8988T (cell line): Measurements from ENCODE around the gene DIAPH3.

Experiments
- DNase-seq: peaks from one replicate; pipeline ENCODE4 v3.0.0; 2011

DIAPH3 gene

DNA sequence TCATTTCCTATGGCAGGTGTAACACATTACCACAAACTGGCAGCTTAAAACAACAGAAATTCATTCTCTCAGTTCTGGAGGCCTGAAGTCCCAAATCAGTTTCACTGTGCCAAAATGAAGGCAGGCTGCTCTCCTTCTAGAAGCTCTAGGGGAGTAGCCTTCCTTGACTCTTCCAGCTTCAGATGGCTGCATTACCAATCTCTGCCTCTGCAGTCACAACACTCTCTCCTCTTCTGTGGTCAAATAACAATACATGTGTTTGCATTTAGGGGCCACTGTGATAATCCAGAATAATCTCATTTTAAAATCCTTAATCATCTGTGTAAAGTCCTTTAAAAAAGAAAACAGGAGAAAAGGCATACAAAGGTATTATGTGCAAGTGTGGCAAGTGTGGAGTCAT lies 7.8 kb downstream of the DIAPH3 start:
- DNase-seq: no peak

- no peak for DNase-seq
Observed at GRCh38 chr13:60152904-60153303, 10.8 kb downstream of the DIAPH3 start.

- DNase-seq: no peak
Observed at GRCh38 chr13:60152114-60152513, 11.6 kb downstream of the DIAPH3 start.

DNA sequence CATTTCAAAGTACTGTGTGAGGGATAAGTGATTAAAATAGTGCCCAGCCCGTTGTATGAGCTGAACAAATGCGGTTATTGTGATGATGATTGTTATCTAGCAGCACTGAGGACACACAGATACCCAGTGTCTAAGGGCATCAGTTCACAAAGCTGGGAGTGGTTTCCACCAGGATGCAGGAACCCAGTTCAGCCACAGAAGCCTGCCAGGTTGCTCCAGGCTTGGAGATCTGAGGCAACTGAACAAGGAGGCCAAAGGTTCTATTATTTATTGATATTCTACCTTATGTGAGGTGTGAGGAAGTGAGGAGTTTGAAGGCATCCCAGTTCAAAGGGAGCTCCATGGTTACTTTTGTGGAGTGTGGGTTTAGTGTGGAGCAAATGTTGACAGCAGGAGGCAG lies 13.2 kb downstream of the DIAPH3 start:
- DNase-seq: no peak

DNA sequence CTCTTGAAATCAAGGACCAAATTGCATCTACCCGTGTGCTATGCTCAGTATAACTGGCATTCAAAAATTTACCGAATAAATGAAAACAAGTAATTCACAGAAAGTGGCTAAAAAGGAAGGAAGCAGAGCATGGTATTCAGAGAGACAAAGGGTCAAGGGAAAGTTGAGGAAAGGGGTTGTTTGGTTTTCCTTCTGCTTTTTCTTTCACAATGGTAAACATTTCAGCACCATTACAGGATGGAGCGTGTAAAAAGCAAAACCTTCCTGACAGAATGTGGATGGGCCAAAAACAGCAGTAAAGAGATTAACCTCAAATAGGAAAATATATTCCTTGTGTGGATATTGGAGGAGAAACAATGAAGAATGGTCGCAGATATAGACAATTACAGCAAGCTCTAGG lies 14.8 kb downstream of the DIAPH3 start:
- DNase-seq: no peak

DNA sequence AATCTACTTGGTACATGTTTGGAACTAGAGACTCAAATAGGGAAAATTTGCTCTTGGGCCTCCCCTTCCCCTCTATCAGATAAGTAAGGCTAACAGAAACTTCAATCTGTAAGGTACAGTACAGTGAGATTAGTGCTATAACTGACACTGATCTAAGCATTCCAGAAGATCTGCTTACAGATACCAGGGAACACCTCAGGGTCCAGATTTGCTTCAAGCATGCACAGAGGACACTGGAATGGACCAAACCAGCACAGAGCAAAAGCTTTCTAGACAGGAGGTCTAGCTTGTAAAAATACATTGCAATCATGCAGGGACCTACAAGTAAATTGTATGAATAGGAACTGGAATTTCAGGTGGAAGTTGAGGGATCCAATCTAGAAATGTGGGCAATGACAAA lies 16.4 kb downstream of the DIAPH3 start:
- DNase-seq: no peak

GRCh38 chr13:60146471-60146870 lies 17.3 kb downstream of the DIAPH3 start:
- DNase-seq: no peak

DNA sequence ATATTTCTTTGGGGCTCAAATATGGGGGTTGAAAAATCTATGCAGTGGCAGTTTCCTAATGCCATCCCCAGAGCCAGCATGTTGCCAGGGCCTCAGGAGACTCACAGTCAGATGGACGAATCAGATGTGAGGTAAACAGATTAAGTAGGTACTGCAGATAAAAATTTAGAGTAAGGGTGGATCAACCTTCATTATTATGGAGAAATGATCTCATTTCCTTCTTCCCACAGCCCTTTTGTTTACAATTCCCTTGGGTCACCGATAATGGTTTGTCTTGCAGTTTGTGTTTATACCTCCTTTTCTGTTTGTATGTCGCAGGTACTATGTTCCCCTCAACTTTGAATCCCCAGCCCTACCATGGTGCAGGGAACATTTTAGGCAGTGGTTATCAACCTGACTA lies 20.0 kb downstream of the DIAPH3 start:
- no peak for DNase-seq

DNA sequence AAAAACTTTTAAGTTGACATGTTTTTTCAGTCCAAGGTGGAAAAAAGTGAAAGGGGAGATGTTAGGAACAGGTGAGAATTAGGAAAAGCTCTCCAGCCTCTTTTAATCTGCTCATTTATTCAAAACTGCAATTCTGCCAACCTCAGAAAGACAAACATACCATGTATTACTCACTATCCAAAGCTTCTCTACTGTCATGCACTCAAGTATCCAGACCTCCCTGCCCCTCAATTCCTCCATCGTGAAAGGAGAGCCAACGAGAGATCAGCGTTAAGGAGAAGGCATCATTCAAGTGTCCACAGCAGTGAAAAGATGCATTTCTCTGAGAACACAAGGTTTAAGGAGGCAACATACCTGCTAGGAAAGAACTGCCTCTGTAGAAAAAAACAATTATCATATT lies 24.5 kb downstream of the DIAPH3 start:
- DNase-seq: no peak

DNA sequence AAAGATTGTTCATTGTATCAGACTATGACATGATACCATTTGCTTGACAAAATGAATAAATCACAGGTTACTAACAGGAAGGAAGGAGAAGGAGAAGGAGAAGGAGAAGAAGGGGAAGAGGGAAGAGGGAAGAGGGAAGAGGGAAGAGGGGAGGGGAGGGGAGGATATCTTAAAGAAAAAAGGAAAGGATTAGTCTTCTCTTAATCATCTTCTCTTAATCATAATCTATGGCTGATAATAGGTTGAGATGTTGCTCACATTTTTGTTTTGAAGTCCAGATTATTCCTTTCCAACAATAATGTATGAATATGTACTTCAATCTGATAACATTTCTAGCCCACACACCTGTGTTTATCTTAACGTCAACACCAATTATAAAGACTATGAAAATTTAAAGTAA lies 25.1 kb downstream of the DIAPH3 start:
- no peak for DNase-seq

DNA sequence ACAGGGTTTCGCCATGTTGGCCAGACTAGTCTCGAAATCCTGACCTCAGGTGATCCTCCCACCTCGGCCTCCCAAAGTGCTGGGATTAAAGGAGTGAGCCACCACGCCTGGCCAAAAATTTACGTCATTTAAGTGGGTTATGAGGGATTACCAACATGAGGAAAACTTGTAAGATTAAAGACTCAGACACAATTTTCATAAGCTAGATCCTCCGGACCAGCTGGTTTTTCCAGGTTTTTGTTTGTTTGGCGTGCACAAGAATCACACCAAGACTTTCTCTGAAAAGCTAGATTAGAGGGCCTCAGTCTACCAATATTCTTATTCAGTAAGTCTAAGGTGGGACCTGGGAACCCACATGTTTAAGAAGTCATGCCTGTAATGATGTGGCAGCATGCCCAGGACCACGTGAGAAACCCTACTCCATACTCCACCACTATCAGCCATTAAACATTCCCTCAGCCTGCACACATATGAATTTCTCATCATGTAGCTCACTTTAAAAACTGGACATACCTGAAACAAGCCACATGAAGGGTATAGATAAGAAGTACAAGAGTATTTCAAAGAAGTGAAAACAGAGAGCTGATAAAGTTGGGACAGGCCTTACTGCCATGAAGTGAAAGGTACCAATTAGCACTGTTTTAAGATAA lies 25.7 kb downstream of the DIAPH3 start:
- DNase-seq: no peak

DNA sequence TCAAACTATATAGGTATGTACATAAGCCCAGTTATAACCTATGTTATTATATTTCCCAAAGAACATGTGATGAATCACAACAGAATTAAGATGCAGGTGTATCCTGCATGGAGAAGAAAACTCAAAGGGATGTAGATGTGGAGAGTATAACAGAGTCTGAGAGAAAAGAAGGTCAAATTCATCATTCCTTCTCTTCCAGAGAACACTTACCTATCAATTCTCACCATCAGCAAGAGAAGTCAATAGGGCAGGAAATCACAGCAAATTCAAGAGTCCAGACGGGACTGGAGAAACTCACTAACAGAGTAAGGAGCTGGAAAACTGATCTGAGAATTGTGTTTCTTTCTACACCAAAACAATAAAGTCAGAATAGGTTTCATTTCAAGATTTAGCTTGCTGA lies 28.4 kb downstream of the DIAPH3 start:
- DNase-seq: no peak

- DNase-seq: no peak
Observed at GRCh38 chr13:60134376-60134775, 29.4 kb downstream of the DIAPH3 start.

- no peak for DNase-seq
Observed at GRCh38 chr13:60121337-60121687, 42.4 kb downstream of the DIAPH3 start.

- DNase-seq: no peak
Observed at GRCh38 chr13:60120617-60121336, 43.0 kb downstream of the DIAPH3 start.

DNA sequence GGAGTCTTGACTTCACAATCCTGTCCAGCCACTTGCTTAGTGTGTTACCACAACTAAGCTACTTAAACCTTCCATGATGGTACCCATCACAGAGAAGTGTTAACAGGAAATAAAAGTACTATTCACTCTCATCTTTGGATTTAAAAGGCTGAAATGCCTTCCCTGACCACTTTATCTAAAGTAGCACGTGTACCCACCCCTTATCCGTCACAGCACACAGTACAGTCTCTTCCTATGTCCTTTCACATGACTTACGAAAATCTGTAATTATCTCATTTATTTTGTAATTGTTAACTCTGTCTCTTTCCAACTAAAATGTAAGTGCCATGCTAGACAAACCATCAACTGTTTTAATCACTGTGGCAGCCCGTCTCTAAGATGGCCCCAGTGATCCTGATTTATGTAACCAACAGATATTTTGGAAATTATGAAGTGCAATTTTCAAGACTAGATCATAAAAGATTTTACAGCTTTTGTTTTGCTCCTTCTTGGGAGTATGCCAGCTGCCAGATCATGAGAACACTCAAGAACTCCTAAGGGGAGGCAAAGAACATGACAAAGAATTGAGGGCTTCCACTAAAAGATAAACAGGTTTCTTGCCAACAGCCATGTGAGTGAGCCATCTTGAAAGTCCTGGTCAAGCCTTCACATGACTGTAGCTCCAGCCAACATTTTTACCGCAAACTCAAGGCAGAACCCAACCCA lies 44.9 kb downstream of the DIAPH3 start:
- DNase-seq: no peak

- DNase-seq: no peak
Observed at GRCh38 chr13:60114499-60115028, 49.2 kb downstream of the DIAPH3 start.

GRCh38 chr13:60112771-60113170 lies 51.0 kb downstream of the DIAPH3 start:
- no peak for DNase-seq

DNA sequence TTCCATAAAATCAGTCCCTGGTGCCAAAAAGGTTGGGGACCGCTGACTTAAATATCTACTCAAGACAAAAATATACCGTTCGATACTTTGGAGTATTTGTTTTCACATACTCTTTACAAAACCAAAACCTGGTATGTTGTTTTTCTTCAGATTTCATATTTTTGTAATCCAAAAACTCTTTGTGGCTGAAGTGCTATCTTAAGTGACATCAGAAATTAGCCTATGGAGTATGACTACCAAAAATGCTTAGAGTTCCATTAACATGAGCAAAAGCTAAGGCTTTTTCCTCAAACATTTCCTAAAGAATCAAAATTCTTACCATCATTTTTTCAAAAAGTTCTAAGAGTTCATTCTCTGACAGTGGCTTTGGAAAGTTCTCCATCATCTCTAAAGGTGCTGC lies 52.0 kb downstream of the DIAPH3 start:
- DNase-seq: no peak

- no peak for DNase-seq
Observed at GRCh38 chr13:60109285-60109684, 54.4 kb downstream of the DIAPH3 start.

GRCh38 chr13:60108589-60108988 lies 55.1 kb downstream of the DIAPH3 start:
- DNase-seq: no peak

DNA sequence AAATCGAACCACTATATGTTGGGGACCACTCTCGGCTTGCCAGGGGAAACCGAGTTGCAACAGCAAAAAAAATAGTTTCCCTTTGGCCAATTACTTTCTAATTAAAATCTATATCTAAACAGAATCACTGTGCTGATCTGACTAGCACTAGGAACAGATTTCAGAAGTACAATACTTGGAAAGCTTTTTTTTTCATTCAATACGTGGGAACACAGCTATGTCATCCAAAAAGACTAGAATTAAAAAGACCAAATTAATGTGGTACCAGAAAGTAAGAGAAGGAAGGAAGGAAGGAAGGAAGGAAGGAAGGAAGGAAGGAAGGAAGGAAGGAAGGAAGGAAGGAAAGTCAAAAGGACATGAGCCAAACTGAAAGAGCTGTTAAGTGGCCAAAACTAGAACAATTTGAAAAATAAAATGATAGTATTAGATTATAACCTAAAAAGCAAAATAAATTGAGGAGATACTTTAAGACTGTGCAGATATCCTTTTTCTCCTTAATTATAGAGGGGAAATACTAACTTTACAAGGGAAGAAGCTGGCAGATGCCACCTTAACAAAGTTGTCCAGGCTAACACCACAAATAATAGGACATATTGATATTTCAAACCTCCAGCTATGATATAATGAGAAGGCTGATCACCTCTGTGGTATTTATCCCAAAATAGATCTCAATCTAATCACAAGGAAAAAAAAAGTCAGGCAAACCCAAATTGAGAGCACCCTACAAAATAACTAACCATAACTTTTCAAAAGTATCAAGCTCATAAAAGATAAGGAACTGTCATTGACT lies 63.9 kb downstream of the DIAPH3 start:
- no peak for DNase-seq

GRCh38 chr13:60095300-60095699 lies 68.4 kb downstream of the DIAPH3 start:
- DNase-seq: no peak
